Cerebellar cortex (tissue), 1 donor: ENCODE results near the gene NXNL1.
"Not testable (repeated sequence)": the region's sequence is repeated elsewhere in the genome, so short reads cannot be mapped to it uniquely, and the experiment has no call there.

Experiments
- DNase-seq: peaks from one replicate; pipeline ENCODE4 v3.0.0-alpha.2; 2015; ENCODE audit warnings: low spot score

NXNL1 gene

DNA sequence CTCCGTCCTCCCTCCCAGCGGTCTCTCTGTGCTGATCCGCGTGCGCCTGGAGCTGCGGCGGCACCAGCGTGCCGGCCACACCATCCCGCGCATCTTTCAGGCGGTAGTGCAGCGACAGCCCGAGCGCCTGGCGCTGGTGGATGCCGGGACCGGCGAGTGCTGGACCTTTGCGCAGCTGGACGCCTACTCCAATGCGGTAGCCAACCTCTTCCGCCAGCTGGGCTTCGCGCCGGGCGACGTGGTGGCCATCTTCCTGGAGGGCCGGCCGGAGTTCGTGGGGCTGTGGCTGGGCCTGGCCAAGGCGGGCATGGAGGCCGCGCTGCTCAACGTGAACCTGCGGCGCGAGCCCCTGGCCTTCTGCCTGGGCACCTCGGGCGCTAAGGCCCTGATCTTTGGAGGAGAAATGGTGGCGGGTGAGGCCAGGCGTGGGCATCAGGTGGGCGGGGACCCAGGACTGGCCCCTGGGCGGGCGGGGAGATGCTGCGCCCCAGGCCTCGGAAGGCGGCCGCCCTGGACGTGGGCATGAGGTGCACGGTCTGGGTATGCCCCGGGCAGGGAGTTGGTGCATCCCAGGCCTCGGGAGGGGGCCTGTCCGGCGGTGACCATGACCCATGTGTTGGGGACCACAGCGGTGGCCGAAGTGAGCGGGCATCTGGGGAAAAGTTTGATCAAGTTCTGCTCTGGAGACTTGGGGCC, 26.0 kb upstream of the NXNL1 start:
- no peak for DNase-seq

DNA sequence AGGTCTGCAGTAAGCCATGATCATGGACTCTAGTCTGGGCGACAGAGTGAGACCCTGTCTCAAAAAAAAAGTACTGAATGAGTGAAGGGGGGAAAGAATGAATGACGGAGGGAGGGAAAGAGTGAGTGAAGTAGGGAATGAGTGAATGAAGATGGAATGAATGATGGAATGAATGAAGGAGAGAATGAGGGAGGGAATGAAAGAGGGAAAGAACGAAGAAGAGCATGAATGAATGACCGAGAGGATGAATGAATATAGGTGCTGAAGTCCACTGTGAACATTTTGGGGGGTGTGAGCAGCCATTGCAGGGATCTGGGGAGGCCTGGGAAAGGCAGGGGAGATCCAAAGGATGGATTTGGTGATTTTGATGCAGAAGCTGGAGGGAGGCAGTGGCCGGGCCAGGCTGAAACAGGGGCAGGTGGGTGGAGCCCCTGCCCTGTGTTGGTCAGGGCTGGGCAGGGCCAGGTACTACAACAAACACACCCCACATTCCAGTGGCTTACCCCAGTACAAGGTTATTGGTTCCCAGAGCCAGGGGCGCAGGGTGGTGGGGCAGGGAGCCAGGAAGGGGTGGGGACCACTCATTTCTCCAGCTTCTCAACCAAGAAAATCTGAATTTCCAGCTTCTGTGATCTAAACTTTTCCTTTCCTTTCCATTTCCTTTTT, 23.9 kb upstream of the NXNL1 start:
- no peak for DNase-seq

DNA sequence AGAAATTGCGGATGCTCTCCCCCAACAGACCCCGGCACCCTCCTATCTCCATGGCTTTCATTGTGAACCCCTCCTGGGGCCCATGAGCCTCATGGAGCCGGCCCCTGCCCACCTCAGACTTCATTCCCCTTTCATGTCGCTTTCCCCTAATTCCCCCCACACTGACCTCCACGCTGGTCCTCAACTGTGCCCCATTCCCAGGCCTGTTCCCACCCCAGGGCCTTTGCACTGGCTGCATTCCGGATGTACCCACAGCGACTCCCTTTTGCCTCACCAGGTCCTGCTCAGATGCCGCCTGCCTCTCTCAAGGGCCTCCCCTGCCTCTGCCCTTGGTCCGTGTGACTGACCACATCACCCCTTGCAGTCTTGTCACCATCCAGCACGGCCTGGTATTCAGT, 22.9 kb upstream of the NXNL1 start:
- no peak for DNase-seq

DNA sequence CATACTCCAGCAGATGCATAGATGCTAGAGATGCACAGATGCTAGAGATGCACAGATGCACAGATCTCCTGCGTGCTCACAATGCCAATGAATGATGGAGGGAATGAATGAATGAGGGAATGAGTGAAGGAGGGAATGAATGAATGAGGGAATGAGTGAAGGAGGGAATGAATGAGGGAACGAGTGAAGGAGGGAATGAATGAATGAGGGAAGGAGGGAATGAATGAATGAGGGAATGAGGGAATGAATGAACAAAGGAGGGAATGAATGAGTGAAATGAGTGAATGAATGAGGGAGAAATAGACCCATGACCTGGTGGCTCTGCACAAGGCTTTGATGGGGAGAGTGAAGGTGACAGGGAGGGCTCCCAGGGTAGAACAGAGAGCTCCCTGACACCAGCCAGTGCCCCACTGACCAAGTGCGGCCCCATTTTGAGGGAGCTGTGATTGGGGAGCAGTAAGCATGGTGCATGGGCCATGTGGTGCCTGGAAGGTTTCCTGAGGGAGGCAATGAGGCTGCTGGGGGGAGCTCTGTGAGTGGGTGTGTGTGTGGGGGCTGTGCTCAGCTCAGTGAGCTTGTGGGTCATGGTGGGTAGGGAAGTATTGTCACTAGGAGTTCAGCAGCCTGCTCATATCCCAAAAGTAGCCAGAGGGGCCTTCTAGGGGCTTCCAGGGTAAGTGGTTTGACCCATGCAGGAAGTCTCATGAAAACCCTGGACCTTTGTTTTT, 22.3 kb upstream of the NXNL1 start:
- no peak for DNase-seq

DNA sequence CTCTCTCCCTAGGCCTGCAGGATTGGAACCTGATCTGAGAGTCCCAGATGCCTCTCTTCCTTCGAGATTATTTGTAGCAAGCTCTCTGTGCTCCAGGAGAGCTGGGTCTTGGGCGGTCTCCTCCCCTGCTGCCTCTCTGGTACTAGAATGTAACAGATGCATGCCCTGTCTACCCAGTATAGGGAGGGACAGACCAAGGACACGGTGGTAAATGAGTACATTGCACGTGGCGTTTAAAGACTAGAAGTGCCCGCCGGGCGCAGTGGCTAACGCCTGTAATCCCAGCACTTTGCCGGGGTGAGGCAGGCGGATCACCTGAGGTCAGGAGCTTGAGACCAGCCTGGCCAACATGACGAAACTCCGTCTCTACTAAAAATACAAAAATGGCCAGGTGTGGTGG, 21.3 kb upstream of the NXNL1 start:
- DNase-seq, result no peak

DNA sequence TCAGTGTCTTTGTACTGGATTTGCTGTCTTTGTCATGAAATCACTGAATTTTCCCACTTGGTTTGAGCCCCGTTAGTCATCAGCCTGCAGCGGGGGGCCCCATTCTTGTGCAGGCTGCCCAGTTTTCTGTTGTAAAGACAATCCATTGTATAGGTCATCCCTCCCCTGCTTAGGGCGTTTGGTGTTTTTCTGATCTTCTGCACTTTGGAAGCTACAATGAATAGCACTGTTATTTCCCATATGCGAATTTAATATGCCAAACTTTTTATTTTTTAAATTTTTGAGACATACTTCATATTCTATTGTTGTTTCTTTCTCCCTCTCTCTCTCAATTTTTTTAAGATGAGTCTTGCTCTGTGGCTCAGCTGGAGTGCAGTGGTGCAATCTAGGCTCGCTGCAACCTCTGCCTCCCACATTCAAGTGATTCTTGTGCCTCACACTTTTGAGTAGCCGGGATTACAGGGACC, 18.6 kb upstream of the NXNL1 start:
- no peak for DNase-seq

DNA sequence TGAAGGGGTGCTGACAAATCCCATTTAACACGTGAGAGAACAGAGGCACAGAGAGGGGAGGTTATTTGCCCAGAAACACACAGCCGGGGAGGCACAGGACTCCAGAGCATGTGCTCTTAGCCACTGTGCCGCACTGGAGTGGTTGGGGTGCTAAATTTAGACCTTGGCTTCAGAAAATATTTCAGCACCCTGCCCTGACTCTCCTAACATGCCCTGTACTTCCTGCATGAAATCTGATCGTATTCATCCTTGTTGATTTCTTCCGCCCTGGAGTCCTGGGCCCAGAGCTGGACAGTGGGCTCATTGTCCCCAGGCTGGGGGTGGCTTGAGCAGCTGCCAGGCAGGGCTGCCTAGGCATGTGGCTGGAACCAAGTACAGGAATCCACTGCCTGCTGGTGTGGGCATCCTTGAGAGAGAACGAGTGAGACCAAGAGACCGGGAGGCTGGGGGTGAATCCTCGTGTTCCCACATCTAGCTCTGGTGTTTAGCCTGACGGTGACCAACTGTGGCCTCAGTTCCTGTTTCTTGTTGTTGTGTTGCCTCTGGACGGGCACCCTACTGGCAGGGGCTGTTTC, 14.9 kb upstream of the NXNL1 start:
- peak; percentile 40 for DNase-seq

DNA sequence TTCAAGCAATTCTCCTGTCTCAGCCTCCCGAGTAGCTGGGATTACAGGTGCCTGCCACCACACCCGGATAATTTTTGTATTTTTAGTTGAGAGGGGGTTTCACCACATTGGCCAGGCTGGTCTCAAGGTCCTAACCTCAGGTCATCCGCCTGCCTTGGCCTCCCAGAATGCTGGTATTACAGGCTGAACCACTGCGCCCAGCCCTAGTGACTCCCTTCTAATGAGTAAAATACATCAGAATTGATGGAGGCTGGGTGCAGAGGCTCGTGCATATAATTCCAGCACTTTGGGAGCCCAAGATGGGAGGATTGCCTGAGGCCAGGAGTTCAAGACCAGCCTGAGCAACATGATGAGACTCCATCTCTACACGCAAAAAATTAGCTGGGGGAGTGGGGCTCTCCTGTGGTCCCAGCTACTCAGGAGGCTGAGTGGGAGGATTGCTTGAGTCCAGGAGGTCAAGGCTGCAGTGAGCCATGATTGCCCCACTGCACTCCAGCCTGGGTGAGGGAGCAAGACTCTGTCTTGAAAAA, 14.3 kb upstream of the NXNL1 start:
- DNase-seq, result not testable (repeated sequence)

DNA sequence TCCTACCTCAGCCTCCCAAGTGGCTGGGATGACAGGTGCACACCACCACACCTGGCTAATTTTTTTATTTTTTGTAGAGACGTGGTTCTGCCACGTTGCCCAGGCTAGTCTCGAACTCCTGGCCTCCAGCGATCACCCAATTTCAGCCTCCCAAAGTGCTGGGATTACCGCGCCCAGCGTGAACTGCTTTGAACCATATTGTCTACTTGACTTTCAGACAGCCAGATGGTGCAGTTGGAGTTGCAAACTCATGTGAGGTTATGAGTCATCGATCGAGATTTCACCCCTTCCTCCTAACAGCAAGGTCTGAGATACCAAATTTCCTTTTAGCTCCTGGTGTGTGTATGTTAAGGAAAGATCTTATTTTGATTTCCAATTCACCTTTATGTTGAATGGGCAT, 12.3 kb upstream of the NXNL1 start:
- no peak for DNase-seq

DNA sequence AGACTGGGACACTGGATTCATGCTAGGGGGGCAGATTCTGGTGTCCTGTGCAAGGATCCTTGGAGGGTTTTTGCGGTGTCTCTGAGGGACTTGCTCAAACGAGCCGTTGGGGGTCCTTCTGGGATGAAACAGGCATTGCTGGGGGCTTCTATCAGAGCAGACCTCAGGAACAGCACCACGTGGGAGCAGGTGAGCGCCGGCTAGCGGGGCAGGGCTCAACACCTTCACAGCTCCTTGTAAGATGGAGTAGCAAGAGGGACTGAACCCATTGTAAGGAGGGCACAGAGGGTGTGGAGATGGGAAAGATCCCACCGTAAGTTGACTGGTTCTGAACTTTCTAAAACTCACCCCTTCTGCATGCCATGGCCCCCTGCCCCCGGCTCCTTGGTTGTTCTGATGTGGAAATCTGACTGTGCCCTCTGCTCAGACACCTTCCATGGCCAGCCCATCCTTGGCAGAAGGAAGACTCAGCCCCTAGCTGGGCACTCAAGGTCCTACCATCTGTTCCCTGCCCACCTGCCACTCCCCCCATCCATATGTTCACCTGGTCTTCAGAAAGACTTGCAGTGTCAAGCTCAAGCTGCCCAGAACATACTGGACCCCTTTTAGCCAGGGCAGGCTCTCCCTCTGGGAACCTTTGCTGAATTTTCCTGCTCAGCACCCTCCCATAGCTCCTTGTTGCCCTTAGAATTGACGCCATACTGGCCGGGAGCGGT, 10.8 kb upstream of the NXNL1 start:
- DNase-seq, result peak; percentile 67

DNA sequence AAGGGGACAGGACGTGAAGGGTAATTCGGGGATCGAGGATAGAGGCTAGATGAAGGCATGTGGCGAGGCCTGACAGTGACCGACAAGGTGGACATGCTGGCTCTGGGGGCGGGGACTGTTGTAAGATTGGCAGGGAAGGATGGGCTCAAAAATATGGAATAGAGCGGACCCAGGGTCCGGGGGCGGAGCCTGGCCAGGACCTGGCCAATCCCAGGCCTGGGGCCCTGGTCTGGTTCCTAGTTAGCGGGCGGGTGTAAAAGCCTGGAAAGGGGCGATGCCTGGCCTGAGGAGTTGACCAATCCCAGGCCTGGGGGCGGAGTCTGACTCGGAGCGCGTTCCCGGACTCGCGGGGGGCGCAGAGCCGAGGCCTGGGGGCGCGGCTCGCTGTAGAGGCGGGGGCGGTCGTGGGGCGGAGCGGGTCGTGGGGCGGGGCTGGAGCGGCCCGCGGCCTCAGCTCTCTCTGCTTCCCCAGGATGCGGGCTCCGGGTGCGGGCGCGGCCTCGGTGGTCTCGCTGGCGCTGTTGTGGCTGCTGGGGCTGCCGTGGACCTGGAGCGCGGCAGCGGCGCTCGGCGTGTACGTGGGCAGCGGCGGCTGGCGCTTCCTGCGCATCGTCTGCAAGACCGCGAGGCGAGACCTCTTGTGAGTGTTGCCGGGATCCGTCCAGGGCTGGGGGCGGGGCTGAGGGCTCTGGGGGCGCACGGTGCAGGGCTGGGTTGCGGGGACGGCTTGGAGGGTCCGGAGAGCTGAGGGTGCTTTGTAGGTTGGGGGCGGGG, 9.5 kb upstream of the NXNL1 start, which contains the start of gene SLC27A1:
Gene SLC27A1, plus strand, starts transcription at position 457 of the 774 bp plus-strand sequence. Its CDS starts 17 bp downstream, at position 474.
- DNase-seq, result peak; percentile 100

DNA sequence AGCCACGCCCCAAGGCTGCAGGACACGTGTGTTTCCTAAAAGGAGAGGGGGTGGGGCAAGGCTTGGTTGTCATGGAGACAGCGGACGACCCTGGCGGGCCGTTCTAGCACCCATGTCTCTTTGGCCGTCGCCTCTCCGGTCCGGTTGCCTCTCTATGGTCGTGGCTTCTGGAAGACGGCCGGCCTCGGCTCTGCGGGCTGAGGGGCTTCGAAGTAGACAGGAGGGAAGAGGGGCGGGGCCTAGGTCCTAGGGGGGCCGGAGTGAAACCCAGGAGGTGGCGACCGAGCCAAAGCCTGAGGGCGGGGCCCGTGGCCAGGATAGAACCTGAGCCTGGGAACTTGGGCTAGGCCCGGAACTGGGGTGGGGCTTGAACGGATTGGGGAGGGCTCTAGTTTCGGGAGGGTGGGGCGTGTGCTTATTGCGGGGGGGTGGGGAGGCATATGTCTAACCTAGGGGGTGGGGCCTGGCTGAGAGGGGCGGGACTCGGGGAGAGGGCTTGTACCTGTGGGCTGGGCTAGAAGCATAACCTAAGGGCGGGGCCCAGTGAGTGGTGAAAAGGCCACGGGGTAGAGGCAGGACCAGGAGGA, 8.8 kb upstream of the NXNL1 start:
- DNase-seq, result peak; percentile 97

DNA sequence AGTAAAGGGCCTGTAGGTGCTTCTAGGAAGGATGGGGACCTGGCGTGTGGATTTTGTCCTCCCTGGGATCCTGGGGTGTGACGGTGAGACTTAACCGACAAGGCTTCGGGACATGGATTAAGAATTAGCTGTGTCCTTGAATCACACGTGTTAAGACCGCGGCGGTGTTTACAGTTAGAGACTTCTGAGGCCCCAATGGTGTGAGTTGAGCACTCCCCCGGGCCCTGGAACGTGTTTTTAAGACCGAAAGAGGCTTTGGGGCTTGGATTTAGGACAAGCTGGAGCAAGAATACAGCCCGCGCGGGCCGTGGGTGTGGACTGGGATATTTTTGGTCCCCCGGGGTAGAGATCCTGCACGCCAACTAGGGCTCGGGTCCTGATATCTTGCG, 8.4 kb upstream of the NXNL1 start:
- DNase-seq, result no peak

DNA sequence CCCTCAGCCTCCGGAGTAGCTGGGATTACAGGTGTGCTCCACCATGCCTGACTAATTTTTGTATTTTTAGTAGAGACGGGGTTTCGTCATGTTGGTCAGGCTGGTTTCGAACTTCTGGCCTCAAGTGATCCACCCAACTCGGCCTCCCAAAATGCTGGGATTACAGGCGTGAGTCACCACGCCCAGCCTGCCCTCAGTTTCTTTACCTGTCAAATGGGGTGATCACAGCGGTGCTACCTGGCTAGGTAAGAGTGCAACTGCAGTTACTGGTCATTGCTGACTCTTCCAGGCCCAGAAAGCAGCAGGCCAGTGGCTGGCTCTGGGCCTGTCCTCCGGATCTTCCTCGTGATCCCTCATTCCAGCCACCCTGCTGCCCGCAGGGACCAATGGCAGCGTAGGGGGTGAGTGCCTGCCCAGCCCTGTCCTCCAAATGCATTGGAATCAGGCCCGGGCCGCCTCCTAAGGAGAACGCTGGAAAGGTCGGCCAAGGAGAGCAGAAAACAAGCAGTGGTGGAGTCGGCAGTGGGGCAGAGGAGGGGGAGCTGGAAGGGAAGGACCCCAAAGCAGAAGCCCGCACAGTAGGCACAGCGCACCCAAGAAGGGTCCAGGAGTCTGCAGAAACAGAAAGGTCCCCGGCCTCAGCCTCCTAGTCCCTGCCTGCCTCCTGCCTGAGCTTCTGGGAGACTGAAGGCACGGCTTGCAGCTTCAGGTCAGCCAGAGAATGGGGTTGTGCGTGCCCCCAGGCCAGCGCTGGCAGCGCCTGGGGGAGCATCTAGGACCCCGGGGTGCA, 7.8 kb upstream of the NXNL1 start:
- DNase-seq, result peak; percentile 27

DNA sequence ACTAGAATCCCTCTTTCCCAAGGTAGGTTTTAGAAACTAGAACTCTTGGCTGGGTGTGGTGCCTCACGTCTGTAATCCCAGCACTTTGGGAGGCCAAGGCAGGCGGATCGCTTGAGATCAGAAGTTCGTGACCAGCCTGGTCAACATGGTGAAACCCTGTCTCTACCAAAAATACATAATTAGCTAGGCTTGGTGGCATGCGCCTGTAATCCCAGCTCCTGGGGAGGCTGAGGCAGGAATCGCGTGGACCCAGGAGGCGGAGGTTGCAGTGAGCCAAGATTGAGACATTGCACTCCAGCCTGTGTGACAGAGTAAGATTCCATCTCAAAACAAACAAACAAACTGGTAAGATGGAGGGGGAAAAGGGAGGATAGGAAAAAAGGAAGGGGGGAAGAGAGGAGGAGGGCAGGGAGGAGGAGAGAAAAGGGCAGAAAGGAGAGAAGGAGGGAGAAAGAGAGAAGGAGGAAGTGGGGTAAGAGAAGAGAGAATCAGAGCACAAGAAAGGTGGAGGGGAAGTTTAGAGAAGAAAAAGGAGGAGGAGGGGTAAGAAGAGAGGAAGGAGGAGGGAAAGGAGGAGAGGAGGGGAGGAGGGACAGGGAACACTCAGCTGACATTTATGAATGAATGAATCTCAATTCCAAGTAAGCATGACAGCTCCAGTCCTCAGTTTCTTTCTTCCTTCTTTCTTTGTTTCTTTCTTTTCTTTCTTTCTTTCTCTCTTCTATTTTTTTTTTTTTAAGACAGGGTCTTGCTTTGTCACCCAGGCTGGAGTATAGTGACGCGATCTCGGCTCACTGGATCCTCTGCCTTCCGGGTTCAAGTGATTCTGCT, 7.0 kb upstream of the NXNL1 start:
- DNase-seq, result no peak

DNA sequence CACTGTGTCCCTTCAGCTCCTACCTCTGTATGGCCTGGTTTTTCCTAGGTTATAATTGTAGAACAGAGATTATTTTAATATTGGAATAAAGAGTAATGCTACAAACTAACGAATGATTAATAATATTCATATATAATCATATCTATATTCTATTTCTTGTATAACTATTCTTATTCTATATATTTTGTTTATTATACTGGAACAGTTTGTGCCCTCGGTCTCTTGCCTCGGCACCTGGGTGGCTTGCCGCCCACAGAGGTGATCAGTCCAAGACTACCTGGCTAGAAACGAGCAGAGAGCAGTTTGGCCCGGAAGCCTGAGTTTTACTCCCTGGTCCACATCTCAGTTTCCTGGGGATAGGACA, 5.7 kb upstream of the NXNL1 start:
- DNase-seq, result no peak

DNA sequence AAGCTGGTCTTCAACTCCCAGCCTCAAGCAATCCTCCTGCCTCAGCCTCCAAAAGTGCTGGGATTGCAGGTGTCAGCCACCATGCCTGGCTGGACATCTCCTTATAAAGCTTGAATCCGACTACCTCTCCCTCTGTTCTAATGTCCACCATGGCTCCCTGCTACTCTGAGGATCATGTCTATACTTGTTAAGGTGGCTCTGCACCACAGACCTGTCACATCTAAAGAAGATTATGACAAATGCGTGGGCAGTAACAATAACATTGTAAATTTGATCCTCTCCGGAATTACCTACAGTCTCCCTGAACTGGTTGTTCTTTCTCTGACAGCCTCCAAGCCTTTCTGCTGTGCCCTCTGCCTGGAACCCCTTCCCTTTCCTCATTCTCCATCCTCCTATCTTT, 1.8 kb downstream of the NXNL1 start:
- DNase-seq, result no peak

DNA sequence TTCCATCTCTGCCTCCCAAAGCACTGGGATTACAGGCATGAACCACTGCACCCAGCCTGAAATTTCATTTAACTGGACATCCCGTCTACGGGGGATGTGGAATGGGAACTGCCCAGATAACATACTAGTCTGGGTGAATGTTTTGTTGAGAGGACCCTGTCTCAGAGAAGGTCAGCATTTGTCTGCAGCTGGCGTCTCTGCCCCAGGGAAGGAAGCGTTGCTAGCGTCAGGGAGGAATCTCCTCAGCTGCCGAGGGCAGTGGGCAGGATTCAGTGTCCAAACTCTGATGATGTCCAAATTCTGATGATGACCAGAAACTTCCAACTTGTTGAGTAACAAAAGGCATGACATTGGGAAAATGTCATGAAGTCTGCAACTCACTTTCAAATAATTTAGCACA, 3.1 kb downstream of the NXNL1 start:
- DNase-seq, result no peak

DNA sequence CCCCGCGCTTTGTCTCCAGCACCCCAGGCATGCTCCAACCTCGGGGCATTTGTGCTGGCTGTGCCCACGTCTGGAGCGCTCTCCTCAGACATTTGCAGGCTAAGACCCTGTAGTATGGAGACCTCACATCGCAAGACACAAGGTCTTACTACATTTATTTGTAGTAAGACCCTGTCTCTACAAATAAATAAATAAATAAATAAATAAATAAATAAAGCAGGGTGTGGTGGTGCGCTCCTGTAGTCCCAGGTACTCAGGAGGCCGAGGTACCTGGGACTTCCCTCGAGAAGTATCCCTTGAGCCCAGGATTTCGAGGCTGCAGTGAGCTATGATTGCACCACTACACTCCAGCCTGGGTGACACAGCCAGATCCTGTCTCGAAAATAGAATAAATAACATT, 4.6 kb downstream of the NXNL1 start:
- DNase-seq, result no peak
